Measurements from ENCODE around the gene CFP.

DNA sequence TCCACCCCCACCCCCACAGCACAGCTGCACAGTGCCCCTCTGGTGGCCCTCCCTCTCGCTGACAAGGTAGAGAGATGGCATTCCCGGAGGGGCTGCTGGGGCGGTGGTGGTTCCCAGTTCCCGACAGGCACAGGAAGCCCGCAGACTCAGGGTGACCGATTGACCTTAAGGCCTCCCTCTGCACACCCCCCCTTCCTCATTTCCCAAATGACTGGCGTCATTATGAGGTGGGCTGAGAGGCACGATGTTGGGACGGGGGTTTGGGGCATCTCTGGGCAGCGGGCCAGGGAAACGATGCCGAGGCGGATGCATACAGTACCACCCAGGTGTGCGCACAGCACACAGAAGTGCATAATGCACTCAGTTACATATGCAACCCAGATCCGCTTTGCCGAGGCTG, 51.0 kb downstream of the CFP start:
- TF ChIP-seq, protein P1, sequence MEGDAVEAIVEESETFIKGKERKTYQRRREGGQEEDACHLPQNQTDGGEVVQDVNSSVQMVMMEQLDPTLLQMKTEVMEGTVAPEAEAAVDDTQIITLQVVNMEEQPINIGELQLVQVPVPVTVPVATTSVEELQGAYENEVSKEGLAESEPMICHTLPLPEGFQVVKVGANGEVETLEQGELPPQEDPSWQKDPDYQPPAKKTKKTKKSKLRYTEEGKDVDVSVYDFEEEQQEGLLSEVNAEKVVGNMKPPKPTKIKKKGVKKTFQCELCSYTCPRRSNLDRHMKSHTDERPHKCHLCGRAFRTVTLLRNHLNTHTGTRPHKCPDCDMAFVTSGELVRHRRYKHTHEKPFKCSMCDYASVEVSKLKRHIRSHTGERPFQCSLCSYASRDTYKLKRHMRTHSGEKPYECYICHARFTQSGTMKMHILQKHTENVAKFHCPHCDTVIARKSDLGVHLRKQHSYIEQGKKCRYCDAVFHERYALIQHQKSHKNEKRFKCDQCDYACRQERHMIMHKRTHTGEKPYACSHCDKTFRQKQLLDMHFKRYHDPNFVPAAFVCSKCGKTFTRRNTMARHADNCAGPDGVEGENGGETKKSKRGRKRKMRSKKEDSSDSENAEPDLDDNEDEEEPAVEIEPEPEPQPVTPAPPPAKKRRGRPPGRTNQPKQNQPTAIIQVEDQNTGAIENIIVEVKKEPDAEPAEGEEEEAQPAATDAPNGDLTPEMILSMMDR (IDR thresholded peaks at IDR 0.05) = no peak
- no peak for TF ChIP-seq POLR2A (IDR thresholded peaks at IDR 0.05; ENCODE audit: low read depth)

Data from esophagus muscularis mucosa (tissue), 3 donors.